GM19193 (cell line): Measurements from ENCODE around the gene CSGALNACT2.

Experiments used
- POLR2A ChIP-seq: IDR thresholded peaks from 4 replicates; pipeline ENCODE4 v1.6.1; 2011; ENCODE audit not compliant: insufficient read depth, insufficient read length; ENCODE audit errors: extremely low read depth

CSGALNACT2 gene

GRCh38 chr10:43145311-43145710, 7.1 kb downstream of the CSGALNACT2 start:
- no peak for TF ChIP-seq POLR2A

- TF ChIP-seq POLR2A = no peak
These were observed 13.1 kb downstream of the CSGALNACT2 start for GRCh38 chr10:43151371-43151770.

- no peak for TF ChIP-seq POLR2A
These were observed 15.7 kb downstream of the CSGALNACT2 start for GRCh38 chr10:43153901-43154300.

- TF ChIP-seq POLR2A = no peak
These were observed 17.0 kb downstream of the CSGALNACT2 start for GRCh38 chr10:43155221-43155620.

GRCh38 chr10:43155741-43156140, 17.5 kb downstream of the CSGALNACT2 start:
- TF ChIP-seq POLR2A = no peak

- TF ChIP-seq POLR2A = no peak
These were observed 18.5 kb downstream of the CSGALNACT2 start for GRCh38 chr10:43156590-43157341.

GRCh38 chr10:43158636-43159035, 20.4 kb downstream of the CSGALNACT2 start:
- no peak for TF ChIP-seq POLR2A

- no peak for TF ChIP-seq POLR2A
These were observed 22.0 kb downstream of the CSGALNACT2 start for GRCh38 chr10:43160046-43160920.

GRCh38 chr10:43160921-43161255, 22.6 kb downstream of the CSGALNACT2 start:
- no peak for TF ChIP-seq POLR2A

- TF ChIP-seq POLR2A = no peak
These were observed 24.4 kb downstream of the CSGALNACT2 start for GRCh38 chr10:43162604-43163003.

- no peak for TF ChIP-seq POLR2A
These were observed 28.1 kb downstream of the CSGALNACT2 start for GRCh38 chr10:43166207-43166879.

GRCh38 chr10:43166880-43167497, 28.7 kb downstream of the CSGALNACT2 start:
- no peak for TF ChIP-seq POLR2A

GRCh38 chr10:43167498-43167889, 29.2 kb downstream of the CSGALNACT2 start:
- TF ChIP-seq POLR2A = no peak

- no peak for TF ChIP-seq POLR2A
These were observed 32.2 kb downstream of the CSGALNACT2 start for GRCh38 chr10:43170491-43170890.

- TF ChIP-seq POLR2A = no peak
These were observed 34.4 kb downstream of the CSGALNACT2 start for GRCh38 chr10:43172645-43173044.
